GM12872 (cell line): ENCODE results near the gene ANP32B.

ENCODE experiments used
- TF ChIP-seq, protein P1 (sequence below): IDR thresholded peaks from 3 replicates; pipeline ENCODE4 v1.5.1; 2011; ENCODE audit warnings: low read depth, mild to moderate bottlenecking, low read length, moderate library complexity; ENCODE audit not compliant: insufficient read depth

The ANP32B gene

DNA sequence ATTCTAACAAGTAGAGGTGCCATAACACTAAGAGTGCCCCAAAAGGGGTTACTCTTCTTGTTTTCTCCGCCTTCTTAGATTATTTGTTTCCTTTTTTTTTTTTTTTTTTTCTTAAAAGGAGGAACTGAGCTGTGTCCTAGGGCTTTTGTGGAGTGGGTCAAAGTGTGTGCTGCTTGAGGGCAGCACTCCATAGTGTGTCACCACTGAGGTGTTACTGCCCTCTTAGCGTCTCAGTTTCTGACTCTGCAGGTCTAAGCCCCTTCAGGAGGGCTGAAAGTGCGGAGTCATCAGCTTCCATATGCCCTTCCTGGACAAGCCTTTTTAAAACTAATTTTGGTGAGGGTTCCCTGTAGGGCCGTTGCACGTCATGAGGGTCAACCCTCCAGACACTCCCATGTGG is 60.8 kb downstream of the ANP32B start:
- TF ChIP-seq, protein P1, sequence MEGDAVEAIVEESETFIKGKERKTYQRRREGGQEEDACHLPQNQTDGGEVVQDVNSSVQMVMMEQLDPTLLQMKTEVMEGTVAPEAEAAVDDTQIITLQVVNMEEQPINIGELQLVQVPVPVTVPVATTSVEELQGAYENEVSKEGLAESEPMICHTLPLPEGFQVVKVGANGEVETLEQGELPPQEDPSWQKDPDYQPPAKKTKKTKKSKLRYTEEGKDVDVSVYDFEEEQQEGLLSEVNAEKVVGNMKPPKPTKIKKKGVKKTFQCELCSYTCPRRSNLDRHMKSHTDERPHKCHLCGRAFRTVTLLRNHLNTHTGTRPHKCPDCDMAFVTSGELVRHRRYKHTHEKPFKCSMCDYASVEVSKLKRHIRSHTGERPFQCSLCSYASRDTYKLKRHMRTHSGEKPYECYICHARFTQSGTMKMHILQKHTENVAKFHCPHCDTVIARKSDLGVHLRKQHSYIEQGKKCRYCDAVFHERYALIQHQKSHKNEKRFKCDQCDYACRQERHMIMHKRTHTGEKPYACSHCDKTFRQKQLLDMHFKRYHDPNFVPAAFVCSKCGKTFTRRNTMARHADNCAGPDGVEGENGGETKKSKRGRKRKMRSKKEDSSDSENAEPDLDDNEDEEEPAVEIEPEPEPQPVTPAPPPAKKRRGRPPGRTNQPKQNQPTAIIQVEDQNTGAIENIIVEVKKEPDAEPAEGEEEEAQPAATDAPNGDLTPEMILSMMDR = no peak

DNA sequence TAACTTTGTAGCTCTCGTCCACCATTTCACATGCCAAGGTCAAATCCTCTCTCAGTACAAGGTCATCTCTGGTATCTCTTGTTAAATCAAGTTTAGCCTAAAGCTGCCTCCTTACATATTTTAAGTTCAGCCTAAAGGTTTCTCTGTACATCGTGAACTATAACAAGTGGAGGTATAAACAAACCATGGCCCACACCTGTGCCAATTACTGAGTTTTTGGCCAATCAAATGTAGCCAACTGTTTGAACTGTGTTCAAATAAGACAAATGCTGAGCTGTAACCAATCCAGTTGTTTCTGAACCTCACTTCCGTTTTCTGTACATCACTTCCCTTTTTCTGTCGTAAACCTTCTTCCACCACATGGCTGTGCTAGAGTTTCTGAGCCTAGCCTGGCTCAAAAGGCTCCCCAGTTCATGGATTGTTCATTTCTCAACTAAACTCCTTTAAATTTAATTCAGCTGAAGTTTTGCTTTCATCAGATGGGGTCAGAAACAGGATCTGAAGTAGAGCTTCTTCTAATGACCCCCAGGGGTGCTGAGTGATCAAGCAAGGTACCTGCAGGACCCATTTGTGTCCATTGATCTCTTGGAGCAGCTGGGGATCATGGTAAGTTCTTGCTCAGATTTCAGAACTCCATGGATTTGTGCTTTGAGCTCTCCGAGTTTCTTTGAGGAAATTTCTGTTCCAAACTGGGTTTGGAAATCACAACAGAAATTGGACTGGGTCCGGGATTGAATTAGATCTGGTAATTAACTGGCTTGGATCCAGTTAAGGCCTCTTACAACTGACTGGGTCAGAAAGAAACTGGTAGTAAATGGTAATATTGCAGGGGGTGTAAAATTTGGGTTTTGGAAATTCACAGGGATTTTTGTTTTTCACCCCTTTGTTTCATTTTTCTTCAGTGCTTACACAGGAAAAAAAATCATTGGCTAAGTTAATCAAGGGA is 62.4 kb downstream of the ANP32B start:
- TF ChIP-seq, protein P1 = peak; percentile 36; the same call in 2 of the 3 replicates

DNA sequence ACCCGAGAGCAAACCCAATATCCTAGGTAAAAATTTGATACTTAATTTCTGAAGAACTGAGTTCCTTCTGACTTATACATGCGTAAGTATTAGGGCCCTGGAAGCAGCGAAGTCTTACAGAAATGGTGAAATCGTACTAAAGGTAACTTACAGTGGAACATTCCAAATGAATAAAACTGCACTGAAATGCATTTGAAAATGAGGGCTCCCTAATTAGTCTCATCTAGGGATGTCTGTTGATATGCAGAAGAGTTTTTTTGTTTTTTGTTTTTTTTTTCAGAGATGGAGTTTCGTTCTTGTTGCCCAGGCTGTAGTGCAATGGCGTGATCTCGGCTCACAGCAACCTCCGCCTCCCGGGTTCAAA is 63.0 kb downstream of the ANP32B start:
- TF ChIP-seq, protein P1 = no peak

DNA sequence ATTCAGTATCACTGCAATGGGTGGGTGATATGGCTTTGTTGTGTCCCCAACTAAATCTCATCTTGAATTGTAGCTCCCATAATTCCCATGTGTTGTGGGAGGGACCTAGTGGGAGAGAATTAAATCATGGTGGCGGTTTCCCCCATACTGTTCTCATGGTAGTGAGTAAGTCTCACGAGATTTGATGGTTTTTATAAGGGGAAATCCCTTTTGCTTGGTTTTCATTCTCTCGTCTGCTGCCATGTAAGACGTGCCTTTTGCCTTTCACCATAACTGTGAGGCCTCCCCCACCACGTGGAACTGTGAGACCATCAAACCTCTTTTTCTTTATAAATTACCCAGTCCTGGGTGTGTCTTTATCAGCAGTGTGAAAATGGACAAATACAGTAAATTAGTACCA is 63.9 kb downstream of the ANP32B start:
- TF ChIP-seq, protein P1 = no peak

DNA sequence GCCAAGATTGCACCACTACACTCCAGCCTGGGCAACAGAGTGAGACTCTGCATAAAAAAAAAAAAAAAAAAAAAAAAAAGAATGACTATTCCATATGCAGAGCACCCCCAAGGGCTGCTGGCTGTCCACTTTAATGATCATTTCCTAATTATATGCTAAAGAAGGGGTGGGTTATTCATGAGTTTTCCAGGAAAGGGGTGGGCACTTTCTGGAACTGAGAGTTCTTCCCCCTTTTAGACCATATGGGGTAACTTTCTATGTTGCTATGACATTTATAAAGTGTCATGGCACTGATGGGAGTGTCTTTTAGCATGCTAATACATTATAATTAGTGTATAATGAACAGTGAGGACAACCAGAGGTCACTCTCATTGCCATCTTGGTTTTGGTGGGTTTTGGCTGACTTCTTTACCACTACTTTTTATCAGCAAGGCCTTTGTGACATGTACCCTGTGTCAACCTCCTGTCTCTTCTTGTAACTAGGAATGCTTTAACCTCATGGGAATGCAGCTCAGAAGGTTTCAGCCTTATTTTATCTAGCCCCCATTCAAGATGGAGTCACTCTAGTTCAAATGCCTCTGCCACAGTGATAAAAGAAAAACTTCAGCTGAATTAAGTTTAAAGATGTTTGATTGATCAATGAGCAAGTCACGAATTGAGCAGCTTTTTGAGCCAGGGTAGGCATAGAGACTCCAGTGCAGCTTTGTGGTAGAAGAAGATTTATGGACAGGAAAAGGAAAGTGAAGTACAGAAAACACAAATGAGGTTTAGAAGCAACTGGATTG is 66.3 kb downstream of the ANP32B start:
- TF ChIP-seq, protein P1 = no peak

DNA sequence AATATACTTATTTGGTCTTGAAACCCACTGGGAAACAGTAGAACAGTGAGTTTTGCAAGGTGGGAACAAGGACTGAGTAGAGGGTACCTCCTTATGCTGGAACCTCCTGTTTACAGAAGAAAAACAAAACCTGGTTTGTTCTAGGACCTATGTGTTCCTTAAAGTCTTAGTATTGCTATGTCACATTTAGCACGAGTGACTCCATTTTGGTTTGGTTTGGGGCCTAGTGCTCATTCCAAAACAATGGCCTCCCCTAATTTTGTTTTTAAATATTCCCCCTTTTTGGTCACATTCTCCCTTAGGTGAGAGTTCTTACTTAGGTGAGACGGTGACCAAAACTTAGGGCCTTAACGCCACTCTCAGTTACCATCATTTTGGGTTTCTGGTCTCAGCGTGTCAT is 67.2 kb downstream of the ANP32B start:
- TF ChIP-seq, protein P1 = no peak

DNA sequence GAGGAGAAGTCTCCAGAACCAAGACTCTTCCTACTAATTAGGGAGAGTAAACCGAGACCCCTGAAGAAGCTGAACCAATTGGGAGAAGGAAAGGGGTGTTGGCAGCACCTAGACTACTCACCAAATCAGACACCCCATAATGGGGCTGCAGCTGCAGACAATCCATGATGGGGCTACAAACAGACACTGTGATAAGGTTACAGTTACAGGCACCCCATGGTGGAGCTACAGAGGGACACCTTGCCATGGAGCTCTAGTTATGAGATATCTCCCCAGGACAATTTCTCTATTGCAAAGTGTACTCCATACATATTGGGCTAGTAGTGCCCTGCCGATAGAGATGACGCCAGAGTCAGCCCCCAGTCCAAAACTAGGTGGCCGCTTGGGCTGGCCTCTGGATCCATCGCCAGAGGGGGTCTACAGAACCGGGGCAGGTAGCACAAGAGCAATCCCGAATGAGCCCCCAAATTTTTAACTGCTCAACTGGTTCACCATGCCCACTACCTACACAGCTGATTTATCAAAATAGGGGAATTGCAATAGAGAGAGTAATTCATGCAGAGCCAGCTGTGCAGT is 71.3 kb downstream of the ANP32B start:
- TF ChIP-seq, protein P1 = no peak
